SK-N-SH treated with all-trans-retinoic acid at 6 μM for 48 hours (cell line): Measurements from ENCODE around the gene B4GAT1.

ENCODE experiments used
- ATAC-seq: fragments of 200-7000 bp; cut with Tn5 transposase; 3 replicates; pipeline ENCODE4 v1.9.1; 2020; ENCODE audit warnings: mild to moderate bottlenecking, moderate library complexity
- ARNTL ChIP-seq: fragments of 450-650 bp; formaldehyde crosslinking; IDR thresholded peaks from 2 replicates; pipeline ENCODE4 v1.5.0; 2020; ENCODE audit warnings: low read depth, mild to moderate bottlenecking, moderate library complexity, borderline replicate concordance
- BACH2 ChIP-seq: fragments of 250-450 bp; sonication (Bioruptor Pico); IDR thresholded peaks from 2 replicates; pipeline ENCODE4 v1.9.0; 2021; ENCODE audit warnings: mild to moderate bottlenecking, borderline replicate concordance
- CREB5 ChIP-seq: fragments of 250-450 bp; sonication (Bioruptor Pico); IDR thresholded peaks from 2 replicates; pipeline ENCODE4 v1.5.1; 2020; ENCODE audit warnings: low read depth, mild to moderate bottlenecking, moderate library complexity
- CSDC2 ChIP-seq: fragments of 250-450 bp; sonication (Bioruptor Pico); IDR thresholded peaks from 2 replicates; pipeline ENCODE4 v1.5.0; 2020; ENCODE audit warnings: mild to moderate bottlenecking, moderate library complexity
- CSRNP3 ChIP-seq: fragments of 250-450 bp; sonication (Bioruptor Pico); IDR thresholded peaks from 2 replicates; pipeline ENCODE4 v1.5.1; 2021; ENCODE audit warnings: mild to moderate bottlenecking, moderate library complexity
- ESRRG ChIP-seq: fragments of 250-450 bp; sonication (Bioruptor Pico); IDR thresholded peaks from 2 replicates; pipeline ENCODE4 v1.6.1; 2021; ENCODE audit warnings: mild to moderate bottlenecking
- GLIS3 ChIP-seq: fragments of 250-450 bp; sonication (Bioruptor Pico); IDR thresholded peaks from 2 replicates; pipeline ENCODE4 v1.5.0; 2020; ENCODE audit warnings: mild to moderate bottlenecking, moderate library complexity
- OSR1 ChIP-seq: fragments of 250-450 bp; sonication (Bioruptor Pico); IDR thresholded peaks from 2 replicates; pipeline ENCODE4 v1.8.0; 2022; ENCODE audit warnings: moderate library complexity, mild to moderate bottlenecking, inconsistent platforms
- PATZ1 ChIP-seq: fragments of 250-450 bp; sonication (Bioruptor Pico); IDR thresholded peaks from 2 replicates; pipeline ENCODE4 v1.8.0; 2020; ENCODE audit warnings: mild to moderate bottlenecking, moderate library complexity, borderline replicate concordance
- POU6F1 ChIP-seq: fragments of 250-450 bp; sonication (Bioruptor Pico); IDR thresholded peaks from 2 replicates; pipeline ENCODE4 v1.8.0; 2021; ENCODE audit warnings: low read depth, mild to moderate bottlenecking, moderate library complexity, borderline replicate concordance
- RARB ChIP-seq: fragments of 250-450 bp; sonication (Bioruptor Pico); IDR thresholded peaks from 2 replicates; pipeline ENCODE4 v1.8.0; 2021; ENCODE audit warnings: mild to moderate bottlenecking, moderate library complexity
- SNAI2 ChIP-seq: fragments of 250-450 bp; sonication (Bioruptor Pico); IDR thresholded peaks from 2 replicates; pipeline ENCODE4 v1.5.0; 2020; ENCODE audit warnings: mild to moderate bottlenecking, moderate library complexity
- TCF4 ChIP-seq: fragments of 250-450 bp; sonication (Bioruptor Pico); IDR thresholded peaks from 2 replicates; pipeline ENCODE4 v1.8.0; 2021; ENCODE audit warnings: mild to moderate bottlenecking, moderate library complexity, borderline replicate concordance
- TOX ChIP-seq: fragments of 250-450 bp; sonication (Bioruptor Pico); IDR thresholded peaks from 2 replicates; pipeline ENCODE4 v1.8.0; 2021; ENCODE audit warnings: mild to moderate bottlenecking, moderate library complexity, borderline replicate concordance
- TSHZ2 ChIP-seq: fragments of 250-450 bp; sonication (Bioruptor Pico); IDR thresholded peaks from 2 replicates; pipeline ENCODE4 v1.5.0; 2020; ENCODE audit warnings: mild to moderate bottlenecking, moderate library complexity
- ZC3H10 ChIP-seq: fragments of 250-450 bp; sonication (Bioruptor Pico); IDR thresholded peaks from 2 replicates; pipeline ENCODE4 v1.5.1; 2021; ENCODE audit warnings: mild to moderate bottlenecking, moderate library complexity
- ZFP3 ChIP-seq: fragments of 250-450 bp; sonication (Bioruptor Pico); IDR thresholded peaks from 2 replicates; pipeline ENCODE4 v1.5.0; 2020; ENCODE audit warnings: mild to moderate bottlenecking, moderate library complexity
- ZFP30 ChIP-seq: fragments of 450-650 bp; formaldehyde crosslinking; IDR thresholded peaks from 2 replicates; pipeline ENCODE4 v1.5.0; 2022; ENCODE audit warnings: mild to moderate bottlenecking, moderate library complexity
- ZNF565 ChIP-seq: fragments of 450-650 bp; formaldehyde crosslinking; conservative IDR thresholded peaks from 2 replicates; pipeline ENCODE4 v1.5.0; 2020; ENCODE audit warnings: low read depth, mild to moderate bottlenecking, moderate library complexity
- ZNF70 ChIP-seq: fragments of 450-650 bp; formaldehyde crosslinking; IDR thresholded peaks from 2 replicates; pipeline ENCODE4 v1.5.0; 2020; ENCODE audit warnings: mild to moderate bottlenecking, moderate library complexity
- ZNF8 ChIP-seq: fragments of 450-650 bp; formaldehyde crosslinking; IDR thresholded peaks from 2 replicates; pipeline ENCODE4 v1.5.0; 2020; ENCODE audit warnings: mild to moderate bottlenecking, moderate library complexity

Gene B4GAT1

GRCh38 chr11:66314561-66315497 lies 32.6 kb downstream of the B4GAT1 start:
- no peak for ATAC-seq
- TF ChIP-seq ZNF565 = no peak
- TF ChIP-seq PATZ1 (CRISPR knock-in tag) = no peak
- TF ChIP-seq CSDC2 (CRISPR knock-in tag) = no peak
- no peak for TF ChIP-seq OSR1 (CRISPR knock-in tag)
- no peak for TF ChIP-seq CREB5 (CRISPR knock-in tag)
- TF ChIP-seq GLIS3 (CRISPR knock-in tag) = no peak
- no peak for TF ChIP-seq ZFP30 (CRISPR knock-in tag)
- no peak for TF ChIP-seq ESRRG (CRISPR knock-in tag)
- TF ChIP-seq TOX (CRISPR knock-in tag) = no peak
- TF ChIP-seq CSRNP3 (CRISPR knock-in tag) = no peak
- no peak for TF ChIP-seq SNAI2
- no peak for TF ChIP-seq ZC3H10 (CRISPR knock-in tag)
- no peak for TF ChIP-seq TSHZ2 (CRISPR knock-in tag)
- no peak for TF ChIP-seq RARB (CRISPR knock-in tag)
- no peak for TF ChIP-seq ARNTL (CRISPR knock-in tag)
- no peak for TF ChIP-seq ZNF70 (CRISPR knock-in tag)
- TF ChIP-seq POU6F1 = no peak
- no peak for TF ChIP-seq TCF4 (CRISPR knock-in tag)
- no peak for TF ChIP-seq BACH2 (CRISPR knock-in tag)
- no peak for TF ChIP-seq ZNF8 (CRISPR knock-in tag)

GRCh38 chr11:66314186-66314501 lies 33.3 kb downstream of the B4GAT1 start:
- no peak for TF ChIP-seq RARB (CRISPR knock-in tag)
- no peak for TF ChIP-seq TOX (CRISPR knock-in tag)
- TF ChIP-seq ZFP3 (CRISPR knock-in tag) = no peak
- no peak for TF ChIP-seq CREB5 (CRISPR knock-in tag)
- TF ChIP-seq ARNTL (CRISPR knock-in tag) = no peak
- TF ChIP-seq CSRNP3 (CRISPR knock-in tag) = no peak
- TF ChIP-seq CSDC2 (CRISPR knock-in tag) = no peak
- TF ChIP-seq ZNF8 (CRISPR knock-in tag) = no peak
- ATAC-seq = no peak
